Transverse colon (tissue), 4 donors: ENCODE results near the gene PRR3.

Experiments
- CTCF ChIP-seq, 5 experiments: fragments of 200-600 bp in 3 of 5; fragments of 450-650 bp in 2 of 5; sonication (generic) in 3 of 5; IDR thresholded peaks; 1 replicate in 2 of 5; 2 replicates in 3 of 5; pipeline ENCODE4 v1.5.1; 2016 to 2017; ENCODE audit warnings: antibody characterized with exemption in 5 of 5, inconsistent platforms in 3 of 5, mild to moderate bottlenecking in 2 of 5, moderate library complexity in 1 of 5
- POLR2A ChIP-seq: fragments of 450-650 bp; IDR thresholded peaks from one replicate; pipeline ENCODE4 v1.6.1; 2016; ENCODE audit warnings: antibody characterized with exemption, mild to moderate bottlenecking, moderate library complexity
- POLR2AphosphoS5 ChIP-seq, 3 donors: sonication (generic); formaldehyde crosslinking; IDR thresholded peaks; one replicate each; pipeline ENCODE4 v1.6.1; 2016; ENCODE audit warnings: antibody characterized with exemption in 3 of 3

GRCh38 chr6:30555816-30556065 is 1.4 kb upstream of the PRR3 start:
- TF ChIP-seq CTCF (IDR thresholded peaks at IDR 0.05) (no peak), POLR2AphosphoS5 (IDR thresholded peaks at IDR 0.05) (no peak), POLR2A (no peak)
